Measurements from ENCODE around the gene CDKN1A.
A peak's percentile ranks its signal among the peaks of the same experiment; 100 is the strongest.

The CDKN1A gene

GRCh38 chr6:36679043-36679833 lies 724 bp downstream of the CDKN1A start:
- DNase-seq: peak; percentile 42

GRCh38 chr6:36682328-36683144 lies 4.0 kb downstream of the CDKN1A start:
- peak; percentile 91 for DNase-seq

GRCh38 chr6:36683145-36683655 lies 4.7 kb downstream of the CDKN1A start:
- DNase-seq: no peak

- no peak for DNase-seq
Observed at GRCh38 chr6:36683656-36684446, 5.3 kb downstream of the CDKN1A start.

GRCh38 chr6:36684447-36684812 lies 5.9 kb downstream of the CDKN1A start:
- DNase-seq: no peak

GRCh38 chr6:36685166-36685924 lies 6.8 kb downstream of the CDKN1A start:
- no peak for DNase-seq

- peak; percentile 54 for DNase-seq
Observed at GRCh38 chr6:36685926-36686667, 7.6 kb downstream of the CDKN1A start.

GRCh38 chr6:36686668-36687513 lies 8.4 kb downstream of the CDKN1A start:
- no peak for DNase-seq

GRCh38 chr6:36688063-36688738 lies 9.7 kb downstream of the CDKN1A start:
- DNase-seq: no peak

- DNase-seq: no peak
Observed at GRCh38 chr6:36688739-36689075, 10.2 kb downstream of the CDKN1A start.

GRCh38 chr6:36691011-36691410 lies 12.5 kb downstream of the CDKN1A start:
- DNase-seq: no peak

- DNase-seq: no peak
Observed at GRCh38 chr6:36691612-36692011, 13.1 kb downstream of the CDKN1A start.

GRCh38 chr6:36692220-36692619 lies 13.7 kb downstream of the CDKN1A start:
- peak; percentile 70 for DNase-seq

GRCh38 chr6:36692861-36693702 lies 14.6 kb downstream of the CDKN1A start:
- DNase-seq: no peak

GRCh38 chr6:36694616-36695015 lies 16.1 kb downstream of the CDKN1A start:
- DNase-seq: no peak

GRCh38 chr6:36695414-36695813 lies 16.9 kb downstream of the CDKN1A start:
- no peak for DNase-seq

- DNase-seq: no peak
Observed at GRCh38 chr6:36697481-36697903, 19.0 kb downstream of the CDKN1A start, which contains the start of gene RAB44. RAB44 (plus strand) TSS chr6:36697826; CDS start chr6:36704236, 6,410 bp downstream.

GRCh38 chr6:36698196-36698595 lies 19.7 kb downstream of the CDKN1A start:
- no peak for DNase-seq

- DNase-seq: no peak
Observed at GRCh38 chr6:36698871-36699271, 20.4 kb downstream of the CDKN1A start.
